Measurements from ENCODE around the gene KCNK7. TPM values are rescaled to one million over a fixed set of nuclear protein-coding genes. Genes with fewer than 3 reads are reported as not detected.

KCNK7 gene, protein sequence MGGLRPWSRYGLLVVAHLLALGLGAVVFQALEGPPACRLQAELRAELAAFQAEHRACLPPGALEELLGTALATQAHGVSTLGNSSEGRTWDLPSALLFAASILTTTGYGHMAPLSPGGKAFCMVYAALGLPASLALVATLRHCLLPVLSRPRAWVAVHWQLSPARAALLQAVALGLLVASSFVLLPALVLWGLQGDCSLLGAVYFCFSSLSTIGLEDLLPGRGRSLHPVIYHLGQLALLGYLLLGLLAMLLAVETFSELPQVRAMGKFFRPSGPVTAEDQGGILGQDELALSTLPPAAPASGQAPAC
- polyA plus RNA-seq (2011; rRNA removed) (0.06 and 0.07 TPM in 2 replicates), polyA minus RNA-seq (2011; rRNA and poly(A)+ RNA removed) (not detected in 2 replicates)

GRCh38 chr11:65595543-65596281 lies at the start of gene KCNK7:
TSS of gene KCNK7 (minus strand) at chr11:65595800. CDS start at chr11:65595772, 28 bp downstream.
- Histone ChIP-seq H3K4me3 (ENCODE audit: low read depth, low read length) (no peak within 1 kb of the TSS), H3K36me3 (ENCODE audit: control insufficient read depth, insufficient read depth, low read length) (peaks cover 15% of the 10 kb centered on the region), H3K27me3 (ENCODE audit: control insufficient read depth, insufficient read depth, low read length) (no peaks in the 10 kb centered on the region)
- DNase-seq (ENCODE audit: low read depth), result no peak
- TF ChIP-seq CTCF (IDR thresholded peaks at IDR 0.05; ENCODE audit: insufficient read depth, low read depth, low read length), result no peak
- ChIA-PET POLR2A (no interaction called here), CTCF (interaction anchor here (1.7 to 11.8 kb wide), 4 partner anchors 9 to 54 kb away, joined by 4 to 134 read pairs (median 34); partner anchors contain the start of gene EHBP1L1)

DNA sequence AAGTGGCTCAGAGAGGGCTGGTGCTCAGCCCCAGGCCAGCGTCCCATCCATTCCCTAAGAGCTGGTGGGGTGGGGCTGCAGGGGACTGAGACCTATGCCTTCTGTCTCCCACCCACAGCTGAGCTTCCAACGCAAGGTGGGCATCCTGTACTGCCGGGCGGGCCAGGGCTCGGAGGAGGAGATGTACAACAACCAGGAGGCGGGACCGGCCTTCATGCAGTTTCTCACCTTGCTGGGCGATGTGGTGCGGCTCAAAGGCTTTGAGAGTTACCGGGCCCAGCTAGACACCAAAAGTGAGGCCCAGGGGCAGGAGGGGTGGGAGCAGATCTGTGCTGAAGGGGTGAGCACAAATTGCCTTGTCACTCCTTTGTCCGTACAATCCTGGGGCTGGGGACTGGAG lies 49.2 kb upstream of the KCNK7 start:
- Histone ChIP-seq H3K36me3 (ENCODE audit: control insufficient read depth, insufficient read depth, low read length) (peaks cover 18% of the 10 kb centered on the region), H3K4me3 (ENCODE audit: low read depth, low read length) (no peak overlapping the region), H3K27me3 (ENCODE audit: control insufficient read depth, insufficient read depth, low read length) (no peaks in the 10 kb centered on the region)
- no peak for DNase-seq (ENCODE audit: low read depth)
- ChIA-PET CTCF (no interaction called here), POLR2A (interaction anchor here (0.5 to 0.6 kb wide), 2 partner anchors 12 to 13 kb away, joined by 5 to 6 read pairs; no protein-coding TSS in a partner anchor)
- no peak for TF ChIP-seq CTCF (IDR thresholded peaks at IDR 0.05; ENCODE audit: insufficient read depth, low read depth, low read length)

DNA sequence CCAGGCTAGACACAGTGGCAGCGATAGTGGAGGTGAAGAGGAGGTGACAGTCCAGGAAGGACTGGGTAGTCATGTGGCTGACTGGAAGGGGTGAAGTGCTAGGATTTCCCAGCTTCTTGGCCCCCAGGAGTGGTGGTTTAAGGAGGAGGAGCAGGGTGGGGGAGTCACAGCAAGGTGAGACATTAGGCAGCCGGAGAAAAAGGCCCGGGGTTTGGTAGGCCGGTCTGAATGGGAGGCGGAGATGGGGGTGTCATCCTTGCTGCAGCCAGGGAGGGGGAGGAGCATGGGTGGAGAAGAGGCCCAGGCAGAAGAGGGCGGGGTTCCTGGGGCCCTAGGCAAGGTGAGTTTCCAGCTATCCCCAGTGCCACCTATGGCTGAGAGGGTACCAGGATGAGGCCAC lies 48.4 kb upstream of the KCNK7 start:
- Histone ChIP-seq H3K27me3 (ENCODE audit: control insufficient read depth, insufficient read depth, low read length) (no peaks in the 10 kb centered on the region), H3K36me3 (ENCODE audit: control insufficient read depth, insufficient read depth, low read length) (peaks cover 11% of the 10 kb centered on the region), H3K4me3 (ENCODE audit: low read depth, low read length) (no peak overlapping the region)
- no peak for DNase-seq (ENCODE audit: low read depth)
- ChIA-PET CTCF (no interaction called here), POLR2A (no interaction called here)
- no peak for TF ChIP-seq CTCF (IDR thresholded peaks at IDR 0.05; ENCODE audit: insufficient read depth, low read depth, low read length)

DNA sequence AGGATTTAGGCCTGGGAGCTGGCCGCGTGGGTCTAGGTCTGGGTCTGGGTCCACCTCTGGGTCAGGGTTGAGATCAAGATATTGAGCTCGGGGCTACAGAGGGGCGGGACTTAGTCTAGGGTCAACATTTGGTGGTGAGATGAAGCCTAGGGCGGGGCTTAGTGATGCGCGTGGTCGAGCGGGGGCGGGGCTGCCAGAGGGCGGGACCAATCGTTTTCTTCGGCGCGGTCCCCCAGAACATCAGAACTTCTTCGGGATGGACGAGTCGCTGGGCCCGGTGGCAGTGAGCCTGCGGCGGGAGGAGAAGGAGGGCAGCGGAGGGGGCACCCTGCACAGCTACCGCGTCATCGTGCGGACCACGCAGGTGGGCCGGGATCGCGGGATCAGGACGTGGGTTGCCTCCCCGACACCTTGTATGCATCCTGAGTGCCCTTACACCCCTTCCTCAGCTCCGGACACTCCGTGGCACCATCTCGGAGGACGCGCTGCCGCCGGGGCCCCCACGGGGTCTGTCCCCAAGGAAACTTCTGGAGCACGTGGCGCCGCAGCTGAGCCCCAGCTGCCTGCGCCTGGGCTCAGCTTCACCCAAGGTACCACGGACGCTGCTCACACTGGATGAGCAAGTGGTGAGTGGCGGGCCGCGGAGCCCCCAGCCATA lies 46.5 kb upstream of the KCNK7 start:
- no peak for TF ChIP-seq CTCF (IDR thresholded peaks at IDR 0.05; ENCODE audit: insufficient read depth, low read depth, low read length)
- no peak for DNase-seq (ENCODE audit: low read depth)
- Histone ChIP-seq H3K27me3 (ENCODE audit: control insufficient read depth, insufficient read depth, low read length) (no peaks in the 10 kb centered on the region), H3K4me3 (ENCODE audit: low read depth, low read length) (no peak overlapping the region), H3K36me3 (ENCODE audit: control insufficient read depth, insufficient read depth, low read length) (peaks cover 11% of the 10 kb centered on the region)
- ChIA-PET POLR2A (interaction anchor here (1.1 kb wide), 1 partner anchor 11 kb away, joined by 3 read pairs; no protein-coding TSS in a partner anchor), CTCF (interaction anchor here (0.6 to 1.5 kb wide), 3 partner anchors 16 to 290 kb away, joined by 3 to 4 read pairs (median 3); no protein-coding TSS in a partner anchor)
